ENCODE results near the gene TMC1.

DNA sequence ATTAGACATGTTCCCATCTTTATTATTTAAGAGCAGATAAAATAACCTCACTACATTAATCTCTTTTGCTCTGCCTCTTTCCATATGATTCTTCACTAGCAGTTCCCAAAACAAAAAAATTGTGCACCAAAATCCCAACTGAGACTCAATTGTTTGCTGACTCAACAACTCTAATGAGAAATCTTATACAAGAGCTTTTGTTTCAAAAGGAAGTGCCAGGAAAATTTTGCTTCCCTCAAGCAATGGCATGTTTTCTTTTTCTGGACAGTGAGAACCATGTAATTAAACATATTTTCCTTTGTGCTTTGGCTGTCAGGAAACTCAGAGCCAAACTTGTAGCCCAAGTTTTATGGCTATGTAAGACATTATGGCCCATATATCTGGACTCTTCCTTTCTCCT, 62.0 kb downstream of the TMC1 start:
- no peak for TF ChIP-seq CTCF (IDR thresholded peaks at IDR 0.05; ENCODE audit: low read length)
- no peak for TF ChIP-seq EZH2 (IDR thresholded peaks at IDR 0.05; ENCODE audit: borderline replicate concordance, low read length)

Measured in OCI-LY1 (cell line).